ENCODE measurements around the gene CCL25.

- TF ChIP-seq, protein P1, sequence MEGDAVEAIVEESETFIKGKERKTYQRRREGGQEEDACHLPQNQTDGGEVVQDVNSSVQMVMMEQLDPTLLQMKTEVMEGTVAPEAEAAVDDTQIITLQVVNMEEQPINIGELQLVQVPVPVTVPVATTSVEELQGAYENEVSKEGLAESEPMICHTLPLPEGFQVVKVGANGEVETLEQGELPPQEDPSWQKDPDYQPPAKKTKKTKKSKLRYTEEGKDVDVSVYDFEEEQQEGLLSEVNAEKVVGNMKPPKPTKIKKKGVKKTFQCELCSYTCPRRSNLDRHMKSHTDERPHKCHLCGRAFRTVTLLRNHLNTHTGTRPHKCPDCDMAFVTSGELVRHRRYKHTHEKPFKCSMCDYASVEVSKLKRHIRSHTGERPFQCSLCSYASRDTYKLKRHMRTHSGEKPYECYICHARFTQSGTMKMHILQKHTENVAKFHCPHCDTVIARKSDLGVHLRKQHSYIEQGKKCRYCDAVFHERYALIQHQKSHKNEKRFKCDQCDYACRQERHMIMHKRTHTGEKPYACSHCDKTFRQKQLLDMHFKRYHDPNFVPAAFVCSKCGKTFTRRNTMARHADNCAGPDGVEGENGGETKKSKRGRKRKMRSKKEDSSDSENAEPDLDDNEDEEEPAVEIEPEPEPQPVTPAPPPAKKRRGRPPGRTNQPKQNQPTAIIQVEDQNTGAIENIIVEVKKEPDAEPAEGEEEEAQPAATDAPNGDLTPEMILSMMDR (IDR thresholded peaks at IDR 0.05) = no peak
- TF ChIP-seq FOXM1 (IDR thresholded peaks at IDR 0.05; ENCODE audit: low read depth) (no peak), TAF1 (IDR thresholded peaks at IDR 0.05; ENCODE audit: borderline replicate concordance, low read depth, low read length) (no peak), POLR2AphosphoS5 (IDR thresholded peaks at IDR 0.05; ENCODE audit: low read depth, low read length) (no peak)
Observed at GRCh38 chr19:8088752-8089663, 36.4 kb downstream of the CCL25 start.

Data from SK-N-SH (cell line).